Activated CD4-positive, alpha-beta memory T cell treated with anti-CD3 and anti-CD28 coated beads for 36 hours (primary cell): Measurements from ENCODE around the gene TRIM7. TPM values are rescaled to one million over a fixed set of nuclear protein-coding genes. Genes with fewer than 3 reads are reported as not detected.
A peak's percentile ranks its signal among the peaks of the same experiment; 100 is the strongest.

Experiments
- CTCF ChIA-PET: fragments of 350-600 bp; sonication (Branson Sonifier 250); formaldehyde crosslinking; loops from one replicate; lab custom pipeline; 2021; ENCODE audit warnings: antibody characterized with exemption, inconsistent platforms; lab: Charles Lee
- POLR2A ChIA-PET: fragments of 350-600 bp; sonication (Branson Sonifier 250); formaldehyde crosslinking; loops from one replicate; lab custom pipeline; 2021; ENCODE audit warnings: antibody characterized with exemption; lab: Charles Lee
- DNase-seq: peaks from one replicate; pipeline ENCODE4 v3.0.0-alpha.2; 2020
- H3K27ac Mint-ChIP-seq: one replicate; pipeline ENCODE4 v1.8.0; 2021; ENCODE audit warnings: mixed read lengths
- H3K27me3 Mint-ChIP-seq: one replicate; pipeline ENCODE4 v1.8.0; 2021; ENCODE audit warnings: mixed read lengths
- H3K36me3 Mint-ChIP-seq: one replicate; pipeline ENCODE4 v1.8.0; 2021; ENCODE audit warnings: mixed read lengths
- H3K4me1 Mint-ChIP-seq: one replicate; pipeline ENCODE4 v1.8.0; 2021; ENCODE audit warnings: low read depth, mixed read lengths
- H3K4me3 Mint-ChIP-seq: one replicate; pipeline ENCODE4 v1.8.0; 2021; ENCODE audit warnings: mild to moderate bottlenecking, mixed read lengths
- H3K9me3 Mint-ChIP-seq: one replicate; pipeline ENCODE4 v1.8.0; 2021; ENCODE audit warnings: mixed read lengths
- intact Hi-C: fragments of 100-400 bp; cut with micrococcal nuclease; formaldehyde crosslinking; loops from one replicate; pipeline ENCODE4 v1.15.1; 2023
- total RNA-seq, 2 experiments: library from RNA; stranded (reverse); gene quantifications; one replicate each; pipeline ENCODE4 v1.2.3, GENCODE V29; 2021

The TRIM7 gene
- 1 to 10 TPM; 2.9 to 3.5 TPM for total RNA-seq

- peak within 1 kb of the TSS; percentile 5 for H3K27ac Mint-ChIP-seq
- peaks cover 27% of the 10 kb centered on the region for H3K4me1 Mint-ChIP-seq
- no peaks in the 10 kb centered on the region for H3K9me3 Mint-ChIP-seq
- peaks cover 12% of the 10 kb centered on the region for H3K36me3 Mint-ChIP-seq
- peak; percentile 46 for DNase-seq
- POLR2A ChIA-PET, result interaction anchor here (0.6 to 4.3 kb wide), 6 partner anchors 11 to 38 kb away, joined by 3 to 35 read pairs (median 4); partner anchors contain the start of gene TRIM41
- peaks cover 17% of the 10 kb centered on the region for H3K27me3 Mint-ChIP-seq
- intact Hi-C loops, result loop anchor here (5.0 kb wide), 1 partner anchor 37 kb away; the partner anchor contains the start of gene RACK1
- peak within 1 kb of the TSS; percentile 86 for H3K4me3 Mint-ChIP-seq
- CTCF ChIA-PET, result interaction anchor here (0.8 to 4.1 kb wide), 6 partner anchors 12 to 41 kb away, joined by 3 to 32 read pairs (median 4); no protein-coding TSS in a partner anchor
Observed at GRCh38 chr5:181204826-181205760, at the start of gene TRIM7. Gene TRIM7 (minus strand): TSS chr5:181205196. CDS start chr5:181205110, 86 bp downstream.

GRCh38 chr5:181248277-181248676 lies 43.3 kb upstream of the TRIM7 start:
- H3K4me1 Mint-ChIP-seq, result peaks cover 55% of the 10 kb centered on the region
- CTCF ChIA-PET, result no interaction called here

DNA sequence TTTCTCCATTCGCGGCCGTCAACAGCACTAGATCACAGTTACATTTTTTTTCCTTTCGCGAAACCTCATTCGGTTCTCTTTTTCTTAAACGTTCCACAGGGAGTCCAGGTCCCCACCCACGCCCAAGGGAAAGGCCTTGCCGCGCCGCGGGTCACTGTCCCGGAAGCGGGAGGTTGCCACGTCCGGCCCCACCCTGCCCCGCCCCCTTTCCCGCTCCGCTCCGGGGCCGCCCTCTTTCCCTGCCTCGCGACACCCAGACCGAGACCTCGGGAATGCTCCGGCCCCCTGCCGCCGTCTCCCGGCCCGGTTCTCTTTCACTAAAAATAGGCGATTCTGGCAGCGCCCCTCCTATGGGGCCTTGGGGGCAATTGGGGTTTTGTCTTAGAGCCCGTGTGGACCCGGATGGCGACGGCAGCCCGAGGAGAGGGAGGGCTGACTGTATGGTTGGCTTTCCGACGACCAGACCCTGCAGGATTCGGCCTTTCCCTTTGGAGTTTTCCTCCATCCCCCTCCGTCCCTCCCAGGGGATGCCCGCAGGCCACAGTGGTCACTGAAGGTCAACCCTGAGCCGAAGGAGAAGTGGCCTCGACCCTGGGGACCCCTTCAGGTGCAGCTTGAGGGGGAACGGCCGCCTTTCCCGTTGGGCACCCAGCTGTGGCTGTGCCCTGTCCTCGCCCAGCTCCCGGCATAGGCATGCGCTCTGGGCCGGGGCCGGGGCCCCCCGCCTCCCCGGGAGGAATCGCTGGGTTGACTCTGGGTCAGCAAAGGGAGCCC lies 41.5 kb upstream of the TRIM7 start:
- H3K4me3 Mint-ChIP-seq, result peak overlapping the region; percentile 96
- H3K36me3 Mint-ChIP-seq, result peaks cover 40% of the 10 kb centered on the region
- POLR2A ChIA-PET, result interaction anchor here (0.9 to 12.0 kb wide), 7 partner anchors 9 to 62 kb away, joined by 3 to 100 read pairs (median 8); partner anchors contain the start of genes TRIM41 and TRIM52
- H3K4me1 Mint-ChIP-seq, result peaks cover 59% of the 10 kb centered on the region
- CTCF ChIA-PET, result interaction anchor here (0.8 to 1.5 kb wide), 4 partner anchors 12 to 42 kb away, joined by 3 to 4 read pairs (median 3); partner anchors contain the start of gene TRIM7
- intact Hi-C loops, result loop anchor here (1.0 to 10.0 kb wide), 2 partner anchors 15 to 752 kb away; partner anchors contain the start of genes CNOT6 and TRIM52
- H3K27me3 Mint-ChIP-seq, result no peaks in the 10 kb centered on the region
- H3K27ac Mint-ChIP-seq, result peak overlapping the region; percentile 99
- peak; percentile 92 for DNase-seq
- H3K9me3 Mint-ChIP-seq, result no peaks in the 10 kb centered on the region

More at GRCh38 chr5:181248277-181248676, 43.3 kb upstream of the TRIM7 start:
- POLR2A ChIA-PET, result interaction anchor here (3.2 kb wide), 1 partner anchor 12 kb away, joined by 31 read pairs; the partner anchor contains the start of gene TRIM52
- Mint-ChIP-seq H3K36me3 (peaks cover 27% of the 10 kb centered on the region), H3K9me3 (no peaks in the 10 kb centered on the region), H3K27ac (peak overlapping the region; percentile 99), H3K27me3 (no peaks in the 10 kb centered on the region), H3K4me3 (peak overlapping the region; percentile 96)
- intact Hi-C loops, result loop anchor here (10.0 kb wide), 1 partner anchor 753 kb away; the partner anchor contains the start of gene CNOT6
- DNase-seq, result no peak

DNA sequence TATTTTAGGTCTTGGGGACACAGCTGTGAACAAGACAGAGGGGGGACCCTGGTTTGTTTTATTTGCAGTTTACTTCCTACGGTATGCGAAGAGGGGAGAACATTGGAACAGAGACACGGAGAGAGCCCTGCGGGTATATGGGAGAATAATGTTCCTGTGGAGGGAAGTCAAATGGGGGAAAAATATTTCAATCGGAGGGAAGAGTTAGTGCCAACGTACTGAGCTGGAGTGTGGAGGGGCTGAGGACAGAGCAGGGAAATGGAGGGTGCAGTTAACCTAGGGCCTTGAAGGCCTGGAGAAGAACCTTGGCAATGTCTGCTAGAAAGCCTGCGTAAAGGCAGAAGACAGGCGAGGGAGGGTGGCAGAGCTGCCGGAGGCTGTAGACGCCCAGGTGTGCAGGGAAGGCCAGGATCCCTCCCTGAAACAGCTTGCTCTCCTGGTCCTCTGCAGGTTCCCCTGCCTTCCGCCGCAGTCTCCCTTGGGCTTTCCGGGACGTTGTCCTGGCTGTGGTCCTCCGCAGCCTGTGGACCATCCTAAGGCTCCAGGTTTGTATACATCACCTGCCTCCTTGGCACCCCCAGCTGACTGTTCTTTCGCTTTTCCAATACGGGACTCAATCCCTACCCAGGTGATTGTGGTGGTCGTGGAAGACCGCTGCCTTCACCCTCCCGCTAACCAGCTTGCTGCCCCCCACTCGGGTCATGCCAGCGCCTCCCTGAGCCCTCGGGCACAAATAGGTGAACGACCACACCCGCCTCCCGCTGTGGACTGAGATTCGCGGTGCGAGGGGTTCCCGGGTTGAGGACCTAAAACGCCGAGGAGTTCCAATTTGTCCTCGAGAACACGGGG lies 40.7 kb upstream of the TRIM7 start:
- CTCF ChIA-PET, result interaction anchor here (1.2 to 1.5 kb wide), 3 partner anchors 12 to 41 kb away, joined by 3 to 4 read pairs (median 3); partner anchors contain the start of gene TRIM7
- intact Hi-C loops, result loop anchor here (1.0 to 10.0 kb wide), 2 partner anchors 16 to 751 kb away; partner anchors contain the start of genes CNOT6 and TRIM52
- H3K4me1 Mint-ChIP-seq, result peaks cover 57% of the 10 kb centered on the region

GRCh38 chr5:181243564-181244343 lies 38.8 kb upstream of the TRIM7 start, which contains the start of gene RACK1:
Gene RACK1 (minus strand): TSS chr5:181243906. CDS start chr5:181243800, 106 bp downstream.
- ChIA-PET POLR2A (interaction anchor here (0.8 to 12.0 kb wide), 9 partner anchors 9 to 412 kb away, joined by 3 to 100 read pairs (median 4); partner anchors contain the start of genes TRIM41, TRIM52 and TRIM7), CTCF (interaction anchor here (0.6 to 1.3 kb wide), 5 partner anchors 14 to 59 kb away, joined by 3 to 5 read pairs (median 4); no protein-coding TSS in a partner anchor)
- Mint-ChIP-seq H3K36me3 (peaks cover 61% of the 10 kb centered on the region), H3K4me1 (peaks cover 51% of the 10 kb centered on the region), H3K27ac (peak within 1 kb of the TSS; percentile 99), H3K9me3 (no peaks in the 10 kb centered on the region), H3K27me3 (no peaks in the 10 kb centered on the region), H3K4me3 (peak within 1 kb of the TSS; percentile 98)
- intact Hi-C loops, result loop anchor here (1.0 to 10.0 kb wide), 6 partner anchors 20 to 749 kb away; partner anchors contain the start of genes CNOT6, MGAT1, TRIM41 and TRIM7
- peak; percentile 93 for DNase-seq

More for the DNA sequence above, 40.7 kb upstream of the TRIM7 start:
- H3K27ac Mint-ChIP-seq, result peak overlapping the region; percentile 99
- POLR2A ChIA-PET, result interaction anchor here (0.9 to 12.0 kb wide), 8 partner anchors 10 to 61 kb away, joined by 3 to 100 read pairs (median 11); partner anchors contain the start of genes TRIM41 and TRIM52
- no peaks in the 10 kb centered on the region for H3K27me3 Mint-ChIP-seq
- peak overlapping the region; percentile 96 for H3K4me3 Mint-ChIP-seq
- no peak for DNase-seq
- H3K36me3 Mint-ChIP-seq, result peaks cover 47% of the 10 kb centered on the region
- H3K9me3 Mint-ChIP-seq, result no peaks in the 10 kb centered on the region

- ChIA-PET POLR2A (interaction anchor here (0.6 to 12.0 kb wide), 7 partner anchors 12 to 1622 kb away, joined by 3 to 100 read pairs (median 5); partner anchors contain the start of genes TRIM41, TRIM52 and TRIM7), CTCF (no interaction called here)
- H3K27ac Mint-ChIP-seq, result peak overlapping the region; percentile 98
- H3K4me1 Mint-ChIP-seq, result peaks cover 49% of the 10 kb centered on the region
- no peaks in the 10 kb centered on the region for H3K27me3 Mint-ChIP-seq
- peak overlapping the region; percentile 98 for H3K4me3 Mint-ChIP-seq
- no peaks in the 10 kb centered on the region for H3K9me3 Mint-ChIP-seq
- intact Hi-C loops, result loop anchor here (5.0 to 10.0 kb wide), 3 partner anchors 36 to 748 kb away; partner anchors contain the start of genes CNOT6, MGAT1 and TRIM7
- H3K36me3 Mint-ChIP-seq, result peaks cover 66% of the 10 kb centered on the region
- DNase-seq, result no peak
Observed at GRCh38 chr5:181243018-181243563, 38.1 kb upstream of the TRIM7 start.

DNA sequence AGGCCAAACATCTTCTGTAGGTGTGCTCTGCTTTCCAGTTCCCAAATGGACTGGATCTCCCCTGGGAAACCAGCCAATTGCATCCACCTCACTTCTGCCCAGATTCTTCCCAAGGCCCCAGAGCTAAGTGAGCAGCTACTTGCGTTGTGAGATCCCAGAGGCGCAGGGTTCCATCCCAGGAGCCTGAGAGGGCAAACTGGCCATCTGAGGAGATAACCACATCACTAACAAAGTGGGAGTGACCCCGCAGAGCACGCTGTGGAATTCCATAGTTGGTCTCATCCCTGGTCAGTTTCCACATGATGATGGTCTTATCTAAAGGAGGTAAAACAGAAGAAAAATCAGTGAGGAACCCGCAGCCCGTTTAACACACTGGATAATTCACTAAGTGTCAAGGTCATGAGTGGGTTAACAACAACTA lies 37.0 kb upstream of the TRIM7 start:
- no peaks in the 10 kb centered on the region for H3K27me3 Mint-ChIP-seq
- ChIA-PET POLR2A (interaction anchor here (0.8 to 12.0 kb wide), 8 partner anchors 9 to 52 kb away, joined by 3 to 100 read pairs (median 6); partner anchors contain the start of genes TRIM41 and TRIM52), CTCF (interaction anchor here (1.4 to 2.7 kb wide), 3 partner anchors 18 to 50 kb away, joined by 3 to 10 read pairs (median 4); partner anchors contain the start of gene TRIM41)
- H3K9me3 Mint-ChIP-seq, result no peaks in the 10 kb centered on the region
- peak overlapping the region; percentile 98 for H3K4me3 Mint-ChIP-seq
- intact Hi-C loops, result loop anchor here (5.0 to 10.0 kb wide), 3 partner anchors 35 to 747 kb away; partner anchors contain the start of genes CNOT6, MGAT1 and TRIM7
- no peak for DNase-seq
- H3K4me1 Mint-ChIP-seq, result peaks cover 52% of the 10 kb centered on the region
- H3K36me3 Mint-ChIP-seq, result peaks cover 71% of the 10 kb centered on the region
- peak overlapping the region; percentile 98 for H3K27ac Mint-ChIP-seq

- H3K36me3 Mint-ChIP-seq, result peaks cover 77% of the 10 kb centered on the region
- CTCF ChIA-PET, result interaction anchor here (1.4 to 2.7 kb wide), 3 partner anchors 19 to 50 kb away, joined by 3 to 10 read pairs (median 4); partner anchors contain the start of gene TRIM41
- peaks cover 54% of the 10 kb centered on the region for H3K4me1 Mint-ChIP-seq
- no peaks in the 10 kb centered on the region for H3K27me3 Mint-ChIP-seq
- POLR2A ChIA-PET, result interaction anchor here (0.8 to 12.0 kb wide), 10 partner anchors 9 to 52 kb away, joined by 3 to 100 read pairs (median 6); partner anchors contain the start of genes TRIM41 and TRIM52
- no peaks in the 10 kb centered on the region for H3K9me3 Mint-ChIP-seq
- intact Hi-C loops, result loop anchor here (5.0 to 10.0 kb wide), 3 partner anchors 34 to 747 kb away; partner anchors contain the start of genes CNOT6, MGAT1 and TRIM7
- peak overlapping the region; percentile 98 for H3K27ac Mint-ChIP-seq
- peak overlapping the region; percentile 98 for H3K4me3 Mint-ChIP-seq
- DNase-seq, result peak; percentile 84
Observed at GRCh38 chr5:181241393-181241975, 36.5 kb upstream of the TRIM7 start.
